ENCODE measurements around the gene CDC123. TPM values are rescaled to one million over a fixed set of nuclear protein-coding genes. Genes with fewer than 3 reads are reported as not detected.
A peak's percentile ranks its signal among the peaks of the same experiment; 100 is the strongest.

Gene CDC123
- polyA plus RNA-seq, 2 of the 4 experiments (the other 2 are of a cell fraction), result 164 to 195 TPM

- POLR2A ChIA-PET, result interaction anchor here (0.9 to 1.2 kb wide), 3 partner anchors 13 to 445 kb away, joined by 3 to 8 read pairs (median 5); no protein-coding TSS in a partner anchor
- H3K27ac ChIP-seq, result peak overlapping the region; percentile 75 to 92
Measured at GRCh38 chr10:12264204-12264940, 68.4 kb downstream of the CDC123 start.

GRCh38 chr10:12269056-12269455 lies 73.1 kb downstream of the CDC123 start:
- CTCF ChIA-PET, result interaction anchor here (1.9 kb wide), 1 partner anchor 442 kb away, joined by 11 read pairs; no protein-coding TSS in a partner anchor
- no peak for TF ChIP-seq FOSL2 (IDR thresholded peaks at IDR 0.05)
- no peak for TF ChIP-seq FOSL2 (CRISPR knock-in tag; IDR thresholded peaks at IDR 0.05)
- ATAC-seq, result no peak
- Histone ChIP-seq H3K4me3 (no peak overlapping the region), H3K4me2 (no peak overlapping the region), H3K9me3 (no peaks in the 10 kb centered on the region), H3K4me1 (peaks cover 41% of the 10 kb centered on the region), H3K27ac (peak overlapping the region; percentile 25 to 85; a peak in 4 of 6 replicates)
- no peak for FAIRE-seq
- POLR2A ChIA-PET, result no interaction called here
- 91% methylated on average over 2 of the region's 2 CpGs for WGBS (ENCODE audit: missing lambda C conversion rate)
- no peak for DNase-seq (ENCODE audit: low read depth in 1 of 2, low spot score in 1 of 2)

More at GRCh38 chr10:12264204-12264940, 68.4 kb downstream of the CDC123 start:
- DNase-seq (ENCODE audit: low read depth in 1 of 2, low spot score in 1 of 2) (peak; percentile 76 to 85), FAIRE-seq (no peak), ATAC-seq (peak; percentile 90 to 92)
- CTCF ChIA-PET, result interaction anchor here (0.5 to 4.9 kb wide), 85 partner anchors 9 to 1390 kb away, joined by 3 to 76 read pairs (median 4); partner anchors contain the start of gene CAMK1D
- peaks cover 23% of the 10 kb centered on the region for H3K4me1 ChIP-seq
- peak overlapping the region; percentile 77 for H3K4me2 ChIP-seq
- peak; percentile 96 to 99 for TF ChIP-seq RAD21 (conservative IDR thresholded peaks at IDR 0.05 in 1 of 2, IDR thresholded peaks at IDR 0.05 in 1 of 2)
- TF ChIP-seq SMC3 (IDR thresholded peaks at IDR 0.05), result peak; percentile 99
- no peak for TF ChIP-seq CBX8 (IDR thresholded peaks at IDR 0.05)
- 0 out of 2 replicates have a peak, but pooled peaks have one; percentile 37 for TF ChIP-seq MAZ (IDR thresholded peaks at IDR 0.05; ENCODE audit: borderline replicate concordance, low read depth, low read length)
- TF ChIP-seq MYC (IDR thresholded peaks at IDR 0.05; ENCODE audit: borderline replicate concordance, low read length), result 0 out of 2 replicates have a peak, but pooled peaks have one; percentile 41
- TF ChIP-seq, protein P1, sequence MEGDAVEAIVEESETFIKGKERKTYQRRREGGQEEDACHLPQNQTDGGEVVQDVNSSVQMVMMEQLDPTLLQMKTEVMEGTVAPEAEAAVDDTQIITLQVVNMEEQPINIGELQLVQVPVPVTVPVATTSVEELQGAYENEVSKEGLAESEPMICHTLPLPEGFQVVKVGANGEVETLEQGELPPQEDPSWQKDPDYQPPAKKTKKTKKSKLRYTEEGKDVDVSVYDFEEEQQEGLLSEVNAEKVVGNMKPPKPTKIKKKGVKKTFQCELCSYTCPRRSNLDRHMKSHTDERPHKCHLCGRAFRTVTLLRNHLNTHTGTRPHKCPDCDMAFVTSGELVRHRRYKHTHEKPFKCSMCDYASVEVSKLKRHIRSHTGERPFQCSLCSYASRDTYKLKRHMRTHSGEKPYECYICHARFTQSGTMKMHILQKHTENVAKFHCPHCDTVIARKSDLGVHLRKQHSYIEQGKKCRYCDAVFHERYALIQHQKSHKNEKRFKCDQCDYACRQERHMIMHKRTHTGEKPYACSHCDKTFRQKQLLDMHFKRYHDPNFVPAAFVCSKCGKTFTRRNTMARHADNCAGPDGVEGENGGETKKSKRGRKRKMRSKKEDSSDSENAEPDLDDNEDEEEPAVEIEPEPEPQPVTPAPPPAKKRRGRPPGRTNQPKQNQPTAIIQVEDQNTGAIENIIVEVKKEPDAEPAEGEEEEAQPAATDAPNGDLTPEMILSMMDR (IDR thresholded peaks at IDR 0.05), result peak; percentile 97
- TF ChIP-seq, protein P2, sequence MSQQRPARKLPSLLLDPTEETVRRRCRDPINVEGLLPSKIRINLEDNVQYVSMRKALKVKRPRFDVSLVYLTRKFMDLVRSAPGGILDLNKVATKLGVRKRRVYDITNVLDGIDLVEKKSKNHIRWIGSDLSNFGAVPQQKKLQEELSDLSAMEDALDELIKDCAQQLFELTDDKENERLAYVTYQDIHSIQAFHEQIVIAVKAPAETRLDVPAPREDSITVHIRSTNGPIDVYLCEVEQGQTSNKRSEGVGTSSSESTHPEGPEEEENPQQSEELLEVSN (IDR thresholded peaks at IDR 0.05; ENCODE audit: borderline replicate concordance, low read depth), result peak; percentile 37; the same call in 1 of the 2 replicates
- TF ChIP-seq, protein P3, sequence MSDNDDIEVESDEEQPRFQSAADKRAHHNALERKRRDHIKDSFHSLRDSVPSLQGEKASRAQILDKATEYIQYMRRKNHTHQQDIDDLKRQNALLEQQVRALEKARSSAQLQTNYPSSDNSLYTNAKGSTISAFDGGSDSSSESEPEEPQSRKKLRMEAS (IDR thresholded peaks at IDR 0.05), result peak; percentile 80
- 0 out of 2 replicates have a peak, but pooled peaks have one; percentile 20 for TF ChIP-seq EHF (CRISPR knock-in tag; IDR thresholded peaks at IDR 0.05)
- TF ChIP-seq JUN (IDR thresholded peaks at IDR 0.05), result 0 out of 5 replicates have a peak, but pooled peaks of 1 of the 2 experiments have one; percentile 33
- 0 out of 2 replicates have a peak, but pooled peaks have one; percentile 30 for TF ChIP-seq HOXB13 (CRISPR knock-in tag; IDR thresholded peaks at IDR 0.05; ENCODE audit: low read depth)
- TF ChIP-seq FOSB (CRISPR knock-in tag; IDR thresholded peaks at IDR 0.05), result no peak
- TF ChIP-seq POLR2A (IDR thresholded peaks at IDR 0.05; ENCODE audit: low read length), result no peak
- H3K9me3 ChIP-seq, result no peaks in the 10 kb centered on the region
- WGBS (ENCODE audit: missing lambda C conversion rate), result 28% methylated on average over 21 of the region's 31 CpGs
- peak overlapping the region; percentile 28; the same call in 2 of the 3 replicates for H3K4me3 ChIP-seq

GRCh38 chr10:12271210-12271540 lies 75.2 kb downstream of the CDC123 start:
- POLR2A ChIA-PET, result interaction anchor here (0.5 to 0.6 kb wide), 2 partner anchors 38 to 817 kb away, joined by 3 to 4 read pairs; no protein-coding TSS in a partner anchor
- H3K4me2 ChIP-seq, result peak overlapping the region; percentile 70
- 79% methylated on average over 8 of the region's 8 CpGs for WGBS (ENCODE audit: missing lambda C conversion rate)
- CTCF ChIA-PET, result interaction anchor here (1.1 to 1.2 kb wide), 2 partner anchors 80 to 440 kb away, joined by 3 read pairs; no protein-coding TSS in a partner anchor
- no peak for DNase-seq (ENCODE audit: low read depth in 1 of 2, low spot score in 1 of 2)
- no peak overlapping the region for H3K4me3 ChIP-seq
- H3K4me1 ChIP-seq, result peaks cover 22% of the 10 kb centered on the region
- ATAC-seq, result peak; percentile 65 to 83
- no peak for FAIRE-seq
- no peaks in the 10 kb centered on the region for H3K9me3 ChIP-seq
- peak overlapping the region; percentile 78 to 85 for H3K27ac ChIP-seq
- TF ChIP-seq HOXB5 (CRISPR knock-in tag; IDR thresholded peaks at IDR 0.05) (no peak), RFX5 (IDR thresholded peaks at IDR 0.05) (no peak), SREBF2 (IDR thresholded peaks at IDR 0.05) (no peak), FOSB (CRISPR knock-in tag; IDR thresholded peaks at IDR 0.05) (no peak), POLR2AphosphoS2 (conservative IDR thresholded peaks at IDR 0.05; ENCODE audit: low read length) (no peak), ESRRA (IDR thresholded peaks at IDR 0.05; ENCODE audit: borderline replicate concordance, low read length) (no peak), RCOR1 (IDR thresholded peaks at IDR 0.05; ENCODE audit: low read depth, low read length) (no peak), MAFK (IDR thresholded peaks at IDR 0.05; ENCODE audit: partially characterized antibody) (no peak), FOXS1 (CRISPR knock-in tag; IDR thresholded peaks at IDR 0.05) (no peak), BCL3 (IDR thresholded peaks at IDR 0.05) (no peak), RNF2 (IDR thresholded peaks at IDR 0.05; ENCODE audit: borderline replicate concordance, low read depth) (no peak), KDM1A (IDR thresholded peaks at IDR 0.05; ENCODE audit: low read depth) (no peak), HDAC2 (IDR thresholded peaks at IDR 0.05) (no peak), USF2 (IDR thresholded peaks at IDR 0.05) (no peak), CEBPB (IDR thresholded peaks at IDR 0.05) (no peak), NR3C1 (IDR thresholded peaks at IDR 0.05) (no peak), HEYL (CRISPR knock-in tag; IDR thresholded peaks at IDR 0.05) (no peak)
